Omental fat pad (tissue), 4 donors: ENCODE results near the gene TUBB4A. TPM values are rescaled to one million over a fixed set of nuclear protein-coding genes. Genes with fewer than 3 reads are reported as not detected.

ENCODE experiments used
- ATAC-seq: fragments of 150-250 bp; one replicate; pipeline ENCODE4 v1.9.1; 2016; ENCODE audit warnings: mild to moderate bottlenecking, moderate library complexity; ENCODE audit not compliant: low FRiP score
- DNase-seq: peaks from one replicate; pipeline ENCODE4 v3.0.0-alpha.2; 2019; ENCODE audit warnings: low spot score
- total RNA-seq, 4 donors: library from RNA; depleted of rRNA; stranded (reverse); fragments of >200 nt; gene quantifications; one replicate each; pipeline ENCODE4 v1.1.0, GENCODE V29; 2016
- TF ChIP-seq, protein P1 (sequence below), 3 donors: fragments of 450-650 bp; IDR thresholded peaks; one replicate each; pipeline ENCODE4 v1.5.1; 2016 to 2017; ENCODE audit warnings: antibody characterized with exemption in 3 of 3, mild to moderate bottlenecking in 3 of 3, moderate library complexity in 2 of 3

The TUBB4A gene
- total RNA-seq, 4 donors from 2014 or later = 2.2 to 2.8 (median 2.2) TPM; not detected in 1

DNA sequence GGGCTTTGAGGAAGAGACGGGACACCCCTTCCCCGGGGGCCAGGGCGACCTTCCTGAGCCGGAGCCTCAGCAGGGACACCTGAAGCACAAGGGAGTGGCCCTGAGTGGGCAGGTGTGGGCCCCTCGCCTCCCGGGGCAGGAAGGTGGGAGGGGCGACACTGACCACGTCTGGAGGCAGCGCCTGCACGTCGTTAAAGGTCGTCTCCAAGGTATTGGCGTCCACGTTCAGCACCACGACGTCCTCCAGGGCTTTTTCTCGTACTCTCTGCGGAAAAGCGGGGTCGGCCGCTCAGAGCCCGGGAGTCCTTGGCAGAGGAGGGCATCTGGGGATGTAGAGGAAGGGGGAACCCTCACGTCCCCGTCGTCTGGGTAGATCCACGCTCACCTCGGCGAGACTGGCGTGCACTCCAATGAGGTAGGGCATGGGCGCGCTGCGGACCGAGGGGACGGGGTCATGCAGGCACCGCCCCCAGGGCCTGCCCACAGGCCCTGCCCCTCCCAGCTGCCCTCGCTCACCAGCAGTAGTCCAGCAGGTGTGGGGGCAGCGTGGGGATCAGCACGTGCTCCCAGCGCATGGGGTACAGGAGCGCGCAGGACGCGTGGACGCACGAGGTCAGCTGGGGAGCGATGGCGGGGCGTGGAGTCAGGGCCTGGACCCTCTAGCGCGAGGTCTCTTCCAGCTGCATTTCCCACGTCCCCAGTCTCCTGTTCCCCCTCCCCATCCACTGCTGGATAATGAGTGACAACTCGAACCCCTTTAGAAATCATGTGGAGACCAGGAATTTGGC, 26.6 kb downstream of the TUBB4A start:
- no peak for ATAC-seq
- TF ChIP-seq, protein P1, sequence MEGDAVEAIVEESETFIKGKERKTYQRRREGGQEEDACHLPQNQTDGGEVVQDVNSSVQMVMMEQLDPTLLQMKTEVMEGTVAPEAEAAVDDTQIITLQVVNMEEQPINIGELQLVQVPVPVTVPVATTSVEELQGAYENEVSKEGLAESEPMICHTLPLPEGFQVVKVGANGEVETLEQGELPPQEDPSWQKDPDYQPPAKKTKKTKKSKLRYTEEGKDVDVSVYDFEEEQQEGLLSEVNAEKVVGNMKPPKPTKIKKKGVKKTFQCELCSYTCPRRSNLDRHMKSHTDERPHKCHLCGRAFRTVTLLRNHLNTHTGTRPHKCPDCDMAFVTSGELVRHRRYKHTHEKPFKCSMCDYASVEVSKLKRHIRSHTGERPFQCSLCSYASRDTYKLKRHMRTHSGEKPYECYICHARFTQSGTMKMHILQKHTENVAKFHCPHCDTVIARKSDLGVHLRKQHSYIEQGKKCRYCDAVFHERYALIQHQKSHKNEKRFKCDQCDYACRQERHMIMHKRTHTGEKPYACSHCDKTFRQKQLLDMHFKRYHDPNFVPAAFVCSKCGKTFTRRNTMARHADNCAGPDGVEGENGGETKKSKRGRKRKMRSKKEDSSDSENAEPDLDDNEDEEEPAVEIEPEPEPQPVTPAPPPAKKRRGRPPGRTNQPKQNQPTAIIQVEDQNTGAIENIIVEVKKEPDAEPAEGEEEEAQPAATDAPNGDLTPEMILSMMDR (IDR thresholded peaks at IDR 0.05) = no peak
- DNase-seq = no peak

- no peak for DNase-seq
- no peak for ATAC-seq
- TF ChIP-seq, protein P1 (IDR thresholded peaks at IDR 0.05) = no peak
These were observed 28.5 kb downstream of the TUBB4A start for GRCh38 chr19:6473647-6474046.

DNA sequence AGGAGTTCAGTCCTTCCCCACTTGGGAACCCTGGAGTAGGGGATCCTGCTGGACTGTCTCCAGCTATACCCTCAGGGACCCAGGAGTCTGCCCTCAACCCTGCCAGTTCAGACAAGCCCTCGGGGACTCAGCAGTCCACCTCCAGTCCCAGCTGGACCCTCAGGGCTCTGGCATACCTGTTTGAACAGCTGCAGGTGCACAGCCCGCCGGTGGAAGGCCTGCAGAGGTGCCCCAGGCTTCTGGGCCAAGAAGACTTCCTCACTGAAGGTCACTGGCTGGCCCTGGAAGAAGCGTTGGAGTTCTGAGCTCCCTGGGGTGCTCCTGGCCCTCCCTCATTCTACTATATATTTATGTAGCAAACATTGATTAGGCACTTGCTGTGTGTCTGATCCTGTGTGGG, 29.4 kb downstream of the TUBB4A start:
- TF ChIP-seq, protein P1 (IDR thresholded peaks at IDR 0.05) = no peak
- ATAC-seq (no peak), DNase-seq (no peak)

DNA sequence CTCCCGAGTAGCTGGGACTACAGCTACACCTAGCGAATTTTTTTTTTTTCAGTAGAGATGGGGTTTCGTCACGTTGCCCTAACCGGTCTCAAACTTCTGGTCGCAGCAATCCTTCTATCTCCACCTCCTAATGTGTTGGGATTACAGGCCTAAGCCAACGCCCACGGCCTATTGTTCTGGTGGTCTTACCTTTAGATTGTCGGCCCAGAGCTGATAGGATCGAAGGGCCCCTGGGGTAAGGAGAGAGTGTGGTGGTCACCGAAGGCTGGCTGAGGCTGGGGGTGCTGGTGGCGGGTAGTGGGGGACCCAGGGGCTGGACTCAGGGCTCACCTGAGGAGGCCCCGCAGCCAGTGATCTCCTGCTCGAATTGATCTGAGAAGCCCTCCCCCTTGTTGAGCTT, 31.0 kb downstream of the TUBB4A start:
- no peak for ATAC-seq

GRCh38 chr19:6470173-6470572, 31.9 kb downstream of the TUBB4A start:
- TF ChIP-seq, protein P1 (IDR thresholded peaks at IDR 0.05) = no peak
- ATAC-seq (no peak), DNase-seq (no peak)

More for the DNA sequence above, 31.0 kb downstream of the TUBB4A start:
- no peak for DNase-seq
- TF ChIP-seq, protein P1 (IDR thresholded peaks at IDR 0.05) = no peak

GRCh38 chr19:6467384-6467783, 34.7 kb downstream of the TUBB4A start:
- DNase-seq (no peak), ATAC-seq (no peak)
- TF ChIP-seq, protein P1 (IDR thresholded peaks at IDR 0.05) = no peak
